Loucy (cell line): Measurements from ENCODE around the gene C10orf71.

ENCODE experiments used
- H2AFZ ChIP-seq: fragments of 200-600 bp; sonication (generic); 2 replicates; pipeline ENCODE4 v1.6.0; 2016; ENCODE audit warnings: antibody characterized with exemption, mild to moderate bottlenecking, low read length, moderate library complexity
- H3F3A ChIP-seq: fragments of 200-600 bp; 2 replicates; pipeline ENCODE4 v1.6.0; 2016; ENCODE audit warnings: antibody characterized with exemption, low read depth, mild to moderate bottlenecking
- H3K27me3 ChIP-seq: fragments of 200-600 bp; sonication (generic); 2 replicates; pipeline ENCODE4 v1.6.1; 2014; ENCODE audit warnings: low read length, mild to moderate bottlenecking; ENCODE audit not compliant: insufficient read depth, poor library complexity, severe bottlenecking
- H3K36me3 ChIP-seq: fragments of 200-600 bp; sonication (generic); 2 replicates; pipeline ENCODE4 v1.6.1; 2016; ENCODE audit warnings: low read length; ENCODE audit not compliant: insufficient read depth
- H3K4me1 ChIP-seq: fragments of 200-600 bp; sonication (generic); 2 replicates; pipeline ENCODE4 v1.5.1; 2014; ENCODE audit warnings: low read length, mild to moderate bottlenecking; ENCODE audit not compliant: insufficient read depth, poor library complexity, severe bottlenecking
- H3K4me2 ChIP-seq: fragments of 200-600 bp; sonication (generic); 2 replicates; pipeline ENCODE4 v1.6.0; 2014; ENCODE audit warnings: antibody characterized with exemption, low read length, low read depth, mild to moderate bottlenecking; ENCODE audit not compliant: poor library complexity, severe bottlenecking
- H3K4me3 ChIP-seq: fragments of 200-600 bp; sonication (generic); 2 replicates; pipeline ENCODE4 v1.5.1; 2014; ENCODE audit warnings: low read length, mild to moderate bottlenecking, mixed read lengths; ENCODE audit not compliant: poor library complexity, severe bottlenecking
- H3K79me2 ChIP-seq: fragments of 200-600 bp; sonication (generic); 2 replicates; pipeline ENCODE4 v1.6.1; 2014; ENCODE audit warnings: low read length; ENCODE audit not compliant: insufficient read depth
- H3K9ac ChIP-seq: fragments of 200-600 bp; sonication (generic); 2 replicates; pipeline ENCODE4 v1.6.0; 2014; ENCODE audit warnings: mild to moderate bottlenecking, low read depth, low read length, moderate library complexity; ENCODE audit not compliant: poor library complexity, severe bottlenecking
- H3K9me2 ChIP-seq: fragments of 200-600 bp; sonication (generic); replicated peaks from 2 replicates; pipeline ENCODE4 v1.6.1; 2016; ENCODE audit warnings: low read depth, low read length, mixed read lengths
- H3K9me3 ChIP-seq: fragments of 200-600 bp; sonication (generic); 2 replicates; pipeline ENCODE4 v1.6.1; 2014; ENCODE audit warnings: mild to moderate bottlenecking, antibody characterized with exemption, low read length, low read depth; ENCODE audit not compliant: insufficient read depth
- H4K20me1 ChIP-seq: fragments of 200-600 bp; sonication (generic); 2 replicates; pipeline ENCODE4 v1.6.0; 2014; ENCODE audit warnings: antibody characterized with exemption, low read length, mild to moderate bottlenecking; ENCODE audit not compliant: insufficient read depth, poor library complexity, severe bottlenecking
- EZH2phosphoT487 ChIP-seq: fragments of 200-600 bp; IDR thresholded peaks from 2 replicates; pipeline ENCODE4 v1.6.1; 2018; ENCODE audit warnings: antibody characterized with exemption, mild to moderate bottlenecking, moderate library complexity, borderline replicate concordance
- TF ChIP-seq, protein P1 (sequence below): fragments of 200-600 bp; sonication (generic); conservative IDR thresholded peaks from 2 replicates; pipeline ENCODE4 v1.5.1; 2014; ENCODE audit warnings: mild to moderate bottlenecking, antibody characterized with exemption, low read length

Gene C10orf71

GRCh38 chr10:49361178-49361554, 62.2 kb downstream of the C10orf71 start:
- Histone ChIP-seq H3K4me3 (no peak overlapping the region), H3K27me3 (no peaks in the 10 kb centered on the region), H3K4me2 (no peak overlapping the region), H3K9ac (no peak overlapping the region), H3K79me2 (no peaks in the 10 kb centered on the region), H3K9me2 (no peaks in the 10 kb centered on the region), H3K9me3 (no peaks in the 10 kb centered on the region), H4K20me1 (no peaks in the 10 kb centered on the region), H3F3A (no peaks in the 10 kb centered on the region), H2AFZ (no peak overlapping the region), H3K4me1 (no peaks in the 10 kb centered on the region), H3K36me3 (no peaks in the 10 kb centered on the region)
- no peak for TF ChIP-seq EZH2phosphoT487
- TF ChIP-seq, protein P1, sequence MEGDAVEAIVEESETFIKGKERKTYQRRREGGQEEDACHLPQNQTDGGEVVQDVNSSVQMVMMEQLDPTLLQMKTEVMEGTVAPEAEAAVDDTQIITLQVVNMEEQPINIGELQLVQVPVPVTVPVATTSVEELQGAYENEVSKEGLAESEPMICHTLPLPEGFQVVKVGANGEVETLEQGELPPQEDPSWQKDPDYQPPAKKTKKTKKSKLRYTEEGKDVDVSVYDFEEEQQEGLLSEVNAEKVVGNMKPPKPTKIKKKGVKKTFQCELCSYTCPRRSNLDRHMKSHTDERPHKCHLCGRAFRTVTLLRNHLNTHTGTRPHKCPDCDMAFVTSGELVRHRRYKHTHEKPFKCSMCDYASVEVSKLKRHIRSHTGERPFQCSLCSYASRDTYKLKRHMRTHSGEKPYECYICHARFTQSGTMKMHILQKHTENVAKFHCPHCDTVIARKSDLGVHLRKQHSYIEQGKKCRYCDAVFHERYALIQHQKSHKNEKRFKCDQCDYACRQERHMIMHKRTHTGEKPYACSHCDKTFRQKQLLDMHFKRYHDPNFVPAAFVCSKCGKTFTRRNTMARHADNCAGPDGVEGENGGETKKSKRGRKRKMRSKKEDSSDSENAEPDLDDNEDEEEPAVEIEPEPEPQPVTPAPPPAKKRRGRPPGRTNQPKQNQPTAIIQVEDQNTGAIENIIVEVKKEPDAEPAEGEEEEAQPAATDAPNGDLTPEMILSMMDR = no peak

DNA sequence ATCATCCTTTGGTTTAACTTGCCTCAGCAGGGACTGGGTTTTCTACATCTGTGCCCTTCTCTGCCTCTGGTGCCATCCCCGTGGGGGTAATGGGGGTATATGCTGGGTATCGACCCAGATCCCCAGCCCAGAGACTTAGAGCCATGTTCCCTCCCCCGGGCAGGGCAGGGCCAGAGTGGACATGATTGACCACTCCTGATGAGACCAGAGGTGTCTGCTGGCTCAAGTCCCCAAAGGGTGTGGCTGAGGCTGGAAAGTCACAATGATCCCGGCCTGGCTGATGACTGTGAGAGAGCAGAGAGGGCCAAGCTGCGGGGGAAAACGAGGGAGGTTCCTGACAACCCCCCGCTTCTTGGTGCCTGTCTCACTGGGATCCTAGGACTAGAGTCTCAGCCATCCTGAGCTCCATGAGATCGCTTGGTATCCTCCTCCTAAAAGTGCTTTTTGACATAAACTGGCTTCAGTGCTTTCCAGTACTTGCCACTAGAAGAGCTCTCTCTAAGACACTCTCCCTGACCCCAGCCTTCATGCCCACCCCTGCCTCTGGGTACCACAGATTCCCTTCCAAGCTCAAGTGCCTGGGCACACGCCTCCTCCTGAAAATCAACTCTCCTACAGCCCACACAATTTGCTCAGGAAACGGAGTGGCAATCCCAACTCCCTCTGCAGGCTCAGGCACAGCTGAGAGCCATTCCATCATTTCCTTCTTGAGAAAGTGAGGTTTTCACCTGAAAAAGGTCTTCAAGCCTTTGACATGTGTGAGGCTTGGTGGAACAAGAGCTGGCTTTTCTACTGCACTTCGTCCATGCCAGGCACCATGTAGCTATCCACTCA, 63.0 kb downstream of the C10orf71 start:
- H3K36me3 ChIP-seq = no peaks in the 10 kb centered on the region
- H3K27me3 ChIP-seq = no peaks in the 10 kb centered on the region
- H3K9me3 ChIP-seq = no peaks in the 10 kb centered on the region
- no peak overlapping the region for H3K4me3 ChIP-seq
- H3K79me2 ChIP-seq = no peaks in the 10 kb centered on the region
- no peak overlapping the region for H2AFZ ChIP-seq
- H3F3A ChIP-seq = no peaks in the 10 kb centered on the region
- no peaks in the 10 kb centered on the region for H3K4me1 ChIP-seq
- TF ChIP-seq, protein P1 = no peak
- no peak for TF ChIP-seq EZH2phosphoT487
- H3K9me2 ChIP-seq = no peaks in the 10 kb centered on the region
- H3K4me2 ChIP-seq = no peak overlapping the region
- no peaks in the 10 kb centered on the region for H4K20me1 ChIP-seq
- no peak overlapping the region for H3K9ac ChIP-seq

DNA sequence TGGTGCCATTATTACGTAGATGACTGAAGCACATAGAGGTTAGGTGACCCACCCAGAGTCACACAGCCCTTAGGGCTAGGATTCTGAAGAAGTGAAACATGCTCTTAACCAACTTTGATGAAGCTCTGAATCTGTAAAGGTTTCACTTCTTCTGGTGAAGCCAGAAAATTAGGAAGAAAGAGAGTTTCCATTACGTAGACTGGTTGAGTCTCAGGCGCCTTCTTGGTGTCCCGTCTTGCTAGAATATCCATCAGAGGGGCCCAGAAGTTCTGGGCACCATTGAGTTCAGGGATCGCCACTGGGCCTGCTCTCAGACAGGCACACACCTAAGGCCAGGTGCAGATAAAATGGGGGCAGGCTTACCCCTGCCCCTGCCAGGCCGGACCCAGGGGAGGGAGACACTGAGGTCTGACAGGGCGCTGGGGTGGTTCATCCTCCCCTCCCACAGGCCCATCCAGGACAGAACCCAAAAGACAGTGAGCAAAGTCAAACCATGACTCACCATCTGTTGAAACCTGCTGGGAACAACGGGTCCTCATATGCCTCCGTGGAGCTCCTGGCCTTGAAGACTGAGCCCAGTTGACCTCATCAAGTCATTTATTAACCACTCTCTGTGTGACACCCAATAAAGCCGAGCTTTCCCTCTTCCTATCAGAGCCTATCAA, 63.8 kb downstream of the C10orf71 start:
- no peak overlapping the region for H2AFZ ChIP-seq
- no peaks in the 10 kb centered on the region for H3K27me3 ChIP-seq
- no peaks in the 10 kb centered on the region for H4K20me1 ChIP-seq
- no peaks in the 10 kb centered on the region for H3K79me2 ChIP-seq
- H3K4me2 ChIP-seq = no peak overlapping the region
- no peaks in the 10 kb centered on the region for H3K9me3 ChIP-seq
- H3K4me3 ChIP-seq = no peak overlapping the region
- no peaks in the 10 kb centered on the region for H3K4me1 ChIP-seq
- no peak overlapping the region for H3K9ac ChIP-seq
- no peak for TF ChIP-seq EZH2phosphoT487
- TF ChIP-seq, protein P1 = no peak
- no peaks in the 10 kb centered on the region for H3K36me3 ChIP-seq
- H3K9me2 ChIP-seq = no peaks in the 10 kb centered on the region
- no peaks in the 10 kb centered on the region for H3F3A ChIP-seq
